ELR (cell line): ENCODE data around the gene B4GALT6.

ENCODE experiments used
- DNase-seq: peaks from one replicate; pipeline ENCODE4 v3.0.0-alpha.2; 2015; ENCODE audit warnings: low read depth

Gene B4GALT6

DNA sequence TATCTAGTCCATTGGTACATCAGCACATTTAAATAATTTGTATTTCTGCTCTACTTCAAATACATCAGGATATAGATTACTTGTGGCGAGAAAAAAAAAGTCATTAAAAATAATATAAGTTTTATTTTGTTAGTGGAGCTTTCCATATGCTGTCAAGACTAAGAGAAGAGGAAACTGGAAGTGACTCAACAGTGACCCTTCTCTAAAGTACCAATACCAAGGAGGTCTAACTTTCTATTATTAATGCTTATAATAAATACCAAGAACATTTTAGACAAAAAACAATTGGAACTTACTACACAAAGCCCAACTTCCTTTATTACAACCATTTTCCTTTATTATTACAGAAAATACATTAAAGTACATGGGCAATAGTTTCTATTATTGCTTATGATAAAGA, 52.9 kb downstream of the B4GALT6 start:
- no peak for DNase-seq

GRCh38 chr18:31630549-31630948, 53.8 kb downstream of the B4GALT6 start:
- DNase-seq, result no peak

DNA sequence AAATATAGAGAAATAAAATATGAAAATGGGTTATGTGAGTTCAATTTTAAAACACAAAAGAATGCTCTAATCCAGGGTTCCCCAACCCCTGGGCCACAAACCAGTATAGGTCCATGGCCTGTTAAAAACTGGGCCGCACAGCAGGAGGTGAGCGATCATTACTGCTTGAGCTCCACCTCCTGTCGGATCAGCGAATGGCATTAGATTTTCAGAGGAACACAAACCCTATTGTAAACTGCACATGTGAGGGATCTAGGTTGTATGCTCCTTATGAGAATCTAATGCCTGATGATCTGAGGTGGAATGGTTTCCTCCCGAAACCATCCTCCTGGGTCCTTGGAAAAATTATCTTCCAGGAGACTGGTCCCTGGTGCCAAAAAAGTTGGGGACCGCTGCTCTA, 58.0 kb downstream of the B4GALT6 start:
- DNase-seq, result no peak

DNA sequence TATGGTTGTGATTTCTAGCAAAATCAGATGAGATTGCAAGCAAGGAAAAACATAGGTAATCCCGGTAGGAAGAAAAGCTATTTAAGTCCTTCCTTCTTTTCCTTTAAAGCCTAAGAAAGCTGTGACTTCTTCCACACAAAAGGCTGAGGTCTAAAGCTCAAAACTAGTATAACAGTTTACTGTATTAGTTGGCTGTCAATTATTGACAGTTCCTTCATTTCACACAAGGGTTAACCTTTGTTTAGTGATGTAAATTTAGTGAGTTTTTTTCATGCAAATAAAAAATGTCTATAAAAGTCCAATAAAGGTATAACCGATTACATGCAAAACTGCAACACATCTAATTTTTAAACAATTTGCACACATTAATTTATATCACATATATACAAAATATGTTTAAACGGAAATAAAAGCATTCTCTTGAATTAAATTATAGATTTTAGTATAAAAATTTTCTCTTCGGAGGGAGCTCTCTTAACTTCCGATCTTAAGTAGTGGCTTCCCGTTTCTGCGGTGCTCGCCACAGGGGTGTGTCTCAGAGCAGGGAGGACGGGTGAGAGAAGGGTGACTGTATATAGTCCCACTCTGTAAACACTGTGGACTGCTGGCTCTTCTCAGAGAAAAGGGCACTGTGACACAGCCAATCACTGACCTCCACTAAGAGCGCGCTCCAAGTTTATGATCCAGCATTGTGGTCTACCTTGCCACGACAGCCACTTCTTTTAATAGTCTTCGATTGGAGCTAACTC, 59.3 kb downstream of the B4GALT6 start:
- no peak for DNase-seq

- no peak for DNase-seq
These were observed 65.1 kb downstream of the B4GALT6 start for GRCh38 chr18:31619291-31619690.

DNA sequence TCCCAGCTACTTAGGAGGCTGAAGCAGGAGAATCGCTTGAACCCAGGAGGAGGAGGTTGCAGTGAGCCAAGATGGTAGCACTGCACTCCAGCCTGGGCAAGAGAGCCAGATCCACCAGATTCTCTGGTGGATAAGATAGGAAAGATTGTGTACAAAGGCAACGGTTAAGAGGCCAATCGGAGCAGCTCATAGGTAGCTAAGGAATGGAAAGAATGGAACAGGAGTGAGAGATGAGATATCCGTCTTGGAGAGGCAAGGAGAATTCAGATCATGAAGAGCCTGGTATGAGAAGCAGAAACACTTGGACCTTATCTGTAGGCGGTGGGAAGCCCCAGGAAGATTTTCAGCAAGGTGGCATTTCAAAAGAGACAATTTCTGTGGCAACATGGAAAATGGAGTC, 65.6 kb downstream of the B4GALT6 start:
- no peak for DNase-seq

GRCh38 chr18:31617031-31617717, 67.2 kb downstream of the B4GALT6 start:
- DNase-seq, result no peak

- DNase-seq, result no peak
These were observed 67.8 kb downstream of the B4GALT6 start for GRCh38 chr18:31616586-31616985.

GRCh38 chr18:31614044-31614443, 70.3 kb downstream of the B4GALT6 start:
- no peak for DNase-seq

DNA sequence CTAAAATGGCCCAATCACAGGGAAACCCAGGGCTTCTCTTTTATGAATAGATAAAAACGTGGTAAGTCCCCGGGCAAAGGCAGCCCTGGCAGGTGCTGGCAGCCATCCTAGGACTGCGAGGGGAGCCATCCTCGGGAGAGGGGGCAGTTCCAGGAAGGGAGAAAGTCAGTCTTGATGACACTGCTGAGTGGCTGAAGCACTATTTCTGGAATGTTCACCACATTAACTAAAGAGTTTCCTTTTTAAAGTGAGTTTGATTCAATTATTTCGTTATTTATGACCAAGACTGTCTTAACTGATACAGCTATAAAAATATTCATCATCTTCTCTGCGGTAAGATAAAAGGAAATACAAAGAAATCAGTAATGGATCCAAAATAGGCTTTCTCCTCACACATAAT, 72.3 kb downstream of the B4GALT6 start:
- no peak for DNase-seq

DNA sequence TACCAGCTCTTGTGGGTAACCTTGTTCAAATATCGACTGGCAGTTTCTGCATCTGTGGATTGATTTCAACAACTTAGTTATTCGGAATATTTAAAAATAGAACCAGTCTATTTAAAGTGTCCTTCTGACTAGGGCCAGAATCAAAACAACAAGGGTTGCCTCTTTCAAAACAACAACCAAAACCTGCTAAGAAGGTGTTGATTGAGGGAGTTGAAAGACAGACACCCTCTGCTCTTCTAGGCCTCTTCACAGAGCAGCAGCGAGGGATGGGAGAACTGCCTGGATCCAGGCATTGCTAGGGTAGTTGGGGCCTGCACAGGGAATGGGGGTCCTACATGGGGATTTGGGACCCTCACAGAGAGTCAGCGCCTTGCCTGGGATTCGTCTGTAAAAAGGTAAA, 72.9 kb downstream of the B4GALT6 start:
- no peak for DNase-seq

GRCh38 chr18:31610286-31611205, 73.8 kb downstream of the B4GALT6 start:
- no peak for DNase-seq

- DNase-seq, result no peak
These were observed 74.5 kb downstream of the B4GALT6 start for GRCh38 chr18:31609886-31610285.

- DNase-seq, result no peak
These were observed 77.0 kb downstream of the B4GALT6 start for GRCh38 chr18:31607384-31607783.

- DNase-seq, result no peak
These were observed 78.1 kb downstream of the B4GALT6 start for GRCh38 chr18:31606265-31606664.

- no peak for DNase-seq
These were observed 81.1 kb downstream of the B4GALT6 start for GRCh38 chr18:31603315-31603714.

GRCh38 chr18:31598021-31598805, 86.2 kb downstream of the B4GALT6 start:
- no peak for DNase-seq

- DNase-seq, result no peak
These were observed 88.1 kb downstream of the B4GALT6 start for GRCh38 chr18:31596081-31596872.

DNA sequence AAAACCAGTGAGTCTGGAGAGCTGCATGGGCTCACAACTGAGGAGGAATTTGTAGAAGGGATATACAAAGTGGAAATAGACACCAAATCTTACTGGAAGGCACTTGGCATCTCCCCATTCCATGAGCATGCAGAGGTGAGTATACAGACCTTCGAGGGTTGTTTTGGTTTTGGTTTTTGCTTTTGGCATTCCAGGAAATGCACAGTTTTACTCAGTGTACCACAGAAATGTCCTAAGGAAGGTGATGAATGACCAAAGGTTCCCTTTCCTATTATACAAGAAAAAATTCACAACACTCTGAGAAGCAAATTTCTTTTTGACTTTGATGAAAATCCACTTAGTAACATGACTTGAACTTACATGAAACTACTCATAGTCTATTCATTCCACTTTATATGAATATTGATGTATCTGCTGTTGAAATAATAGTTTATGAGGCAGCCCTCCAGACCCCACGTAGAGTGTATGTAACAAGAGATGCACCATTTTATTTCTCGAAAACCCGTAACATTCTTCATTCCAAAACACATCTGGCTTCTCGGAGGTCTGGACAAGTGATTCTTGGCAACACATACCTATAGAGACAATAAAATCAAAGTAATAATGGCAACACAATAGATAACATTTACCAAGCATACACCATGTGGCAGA, 89.1 kb downstream of the B4GALT6 start:
- DNase-seq, result no peak

DNA sequence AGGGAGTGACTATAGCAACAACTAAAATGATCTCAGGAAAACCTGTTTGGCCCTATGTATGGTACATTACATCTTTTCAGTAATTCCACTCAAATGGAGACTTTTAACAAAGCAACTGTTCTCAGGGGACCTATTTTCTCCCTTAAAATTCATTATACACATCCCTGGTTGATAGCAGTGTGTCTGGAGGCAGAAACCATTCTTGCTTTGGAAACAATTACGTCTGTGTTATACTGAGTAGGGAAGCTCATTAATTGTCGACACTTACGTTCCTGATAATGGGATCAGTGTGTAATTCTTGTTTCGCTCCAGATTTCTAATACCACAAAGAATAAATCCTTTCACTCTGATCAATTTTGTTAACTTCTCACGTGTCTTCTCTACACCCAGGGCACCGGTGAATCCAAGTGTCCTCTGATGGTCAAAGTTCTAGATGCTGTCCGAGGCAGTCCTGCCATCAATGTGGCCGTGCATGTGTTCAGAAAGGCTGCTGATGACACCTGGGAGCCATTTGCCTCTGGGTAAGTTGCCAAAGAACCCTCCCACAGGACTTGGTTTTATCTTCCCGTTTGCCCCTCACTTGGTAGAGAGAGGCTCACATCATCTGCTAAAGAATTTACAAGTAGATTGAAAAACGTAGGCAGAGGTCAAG, 91.7 kb downstream of the B4GALT6 start:
- no peak for DNase-seq
